Neural cell (in vitro differentiated cells): ENCODE measurements around the gene VARS2. TPM values are rescaled to one million over a fixed set of nuclear protein-coding genes. Genes with fewer than 3 reads are reported as not detected.

ENCODE experiments used
- H2AFZ ChIP-seq: fragments of 200-600, 300-800 bp; sonication (generic), shearing (Covaris generic); 2 replicates; pipeline ENCODE4 v1.6.0; 2014; ENCODE audit warnings: low read depth, mild to moderate bottlenecking, antibody characterized with exemption, low read length, moderate library complexity
- H3F3A ChIP-seq: fragments of 200-600 bp; shearing (Covaris generic); 2 replicates; pipeline ENCODE4 v1.6.1; 2016; ENCODE audit warnings: mild to moderate bottlenecking, moderate library complexity, mixed read lengths, antibody characterized with exemption, low read length; ENCODE audit not compliant: insufficient read depth, poor library complexity, severe bottlenecking
- H3K27ac ChIP-seq: fragments of 200-600, 300-800 bp; sonication (generic), shearing (Covaris generic); 2 replicates; pipeline ENCODE4 v1.5.1; 2014; ENCODE audit warnings: mild to moderate bottlenecking, low read length, moderate library complexity
- H3K27me3 ChIP-seq: fragments of 300-800, 200-600 bp; sonication (generic), shearing (Covaris generic); 2 replicates; pipeline ENCODE4 v1.6.0; 2014; ENCODE audit warnings: mild to moderate bottlenecking, low read depth, low read length, moderate library complexity; ENCODE audit not compliant: insufficient read depth
- H3K36me3 ChIP-seq: fragments of 300-800, 200-600 bp; sonication (generic), shearing (Covaris generic); 2 replicates; pipeline ENCODE4 v1.5.1; 2014; ENCODE audit warnings: mild to moderate bottlenecking, antibody characterized with exemption, low read length, moderate library complexity; ENCODE audit not compliant: insufficient read depth
- H3K4me2 ChIP-seq: fragments of 300-800, 200-600 bp; sonication (generic), shearing (Covaris generic); 2 replicates; pipeline ENCODE4 v1.6.0; 2014; ENCODE audit warnings: mild to moderate bottlenecking, low read length
- H3K4me3 ChIP-seq: fragments of 300-800, 200-600 bp; sonication (generic), shearing (Covaris generic); 2 replicates; pipeline ENCODE4 v1.5.1; 2014; ENCODE audit warnings: mild to moderate bottlenecking, low read length, moderate library complexity
- H3K79me2 ChIP-seq: fragments of 200-600 bp; shearing (Covaris generic); replicated peaks from 2 replicates; pipeline ENCODE4 v1.6.0; 2014; ENCODE audit warnings: mild to moderate bottlenecking, low read length, moderate library complexity; ENCODE audit not compliant: insufficient read depth
- H3K9ac ChIP-seq: fragments of 300-800, 200-600 bp; sonication (generic), shearing (Covaris generic); 2 replicates; pipeline ENCODE4 v1.6.1; 2016; ENCODE audit warnings: mild to moderate bottlenecking, low read length, mixed read lengths
- H3K9me2 ChIP-seq: fragments of 200-600 bp; shearing (Covaris generic); 2 replicates; pipeline ENCODE4 v1.6.1; 2016; ENCODE audit warnings: mild to moderate bottlenecking, low read length, mixed read lengths; ENCODE audit not compliant: insufficient read depth
- H3K9me3 ChIP-seq: fragments of 200-600, 300-800 bp; sonication (generic), shearing (Covaris generic); 2 replicates; pipeline ENCODE4 v1.6.1; 2016; ENCODE audit warnings: mild to moderate bottlenecking, mixed run types, low read length, moderate library complexity, mixed read lengths
- H4K20me1 ChIP-seq: fragments of 200-600 bp; shearing (Covaris generic); 2 replicates; pipeline ENCODE4 v1.6.1; 2016; ENCODE audit warnings: mild to moderate bottlenecking, mixed run types; ENCODE audit not compliant: insufficient read depth
- CTCF ChIP-seq: fragments of 450-650 bp; IDR thresholded peaks from 2 replicates; pipeline ENCODE4 v1.5.1; 2014; ENCODE audit warnings: antibody characterized with exemption, mild to moderate bottlenecking, moderate library complexity; ENCODE audit not compliant: poor library complexity, severe bottlenecking
- EP300 ChIP-seq: fragments of 450-650 bp; conservative IDR thresholded peaks from 2 replicates; pipeline ENCODE4 v1.6.1; 2014; ENCODE audit warnings: antibody characterized with exemption, mild to moderate bottlenecking, moderate library complexity; ENCODE audit not compliant: poor library complexity, severe bottlenecking
- EZH2 ChIP-seq: fragments of 200-600, 300-800 bp; shearing (Covaris generic), sonication (generic); IDR thresholded peaks from 2 replicates; pipeline ENCODE4 v1.6.1; 2014; ENCODE audit warnings: antibody characterized with exemption, low read length, borderline replicate concordance, mild to moderate bottlenecking; ENCODE audit not compliant: insufficient read depth, poor library complexity, severe bottlenecking
- MXI1 ChIP-seq: fragments of 450-650 bp; conservative IDR thresholded peaks from 2 replicates; pipeline ENCODE4 v1.6.1; 2014; ENCODE audit warnings: antibody characterized with exemption, mild to moderate bottlenecking; ENCODE audit not compliant: poor library complexity, severe bottlenecking
- POLR2AphosphoS5 ChIP-seq: IDR thresholded peaks from 2 replicates; pipeline ENCODE4 v1.6.1; 2012
- RAD21 ChIP-seq: fragments of 450-650 bp; conservative IDR thresholded peaks from 2 replicates; pipeline ENCODE4 v1.6.1; 2014; ENCODE audit warnings: antibody characterized with exemption, mild to moderate bottlenecking, moderate library complexity
- SMC3 ChIP-seq: fragments of 450-650 bp; conservative IDR thresholded peaks from 2 replicates; pipeline ENCODE4 v1.6.1; 2014; ENCODE audit warnings: antibody characterized with exemption, mild to moderate bottlenecking, moderate library complexity; ENCODE audit not compliant: poor library complexity
- TAF1 ChIP-seq: IDR thresholded peaks from 2 replicates; pipeline ENCODE4 v1.6.1; 2012; ENCODE audit warnings: low read depth
- polyA plus RNA-seq: library from polyadenylated mRNA; depleted of rRNA; stranded (reverse); fragments of >200 nt; gene quantifications from 2 replicates; pipeline ENCODE4 v1.2.3, GENCODE V29; 2014
- TF ChIP-seq, protein P1 (sequence below): IDR thresholded peaks from 2 replicates; pipeline ENCODE4 v1.6.1; 2012; ENCODE audit warnings: borderline replicate concordance

The VARS2 gene
- polyA plus RNA-seq, 1 donor from 2014 or later: 93.4 TPM

GRCh38 chr6:30891816-30892538 is 22.1 kb upstream of the VARS2 start:
- H4K20me1 ChIP-seq: peaks cover 5% of the 10 kb centered on the region
- H3K79me2 ChIP-seq: peaks cover 45% of the 10 kb centered on the region
- no peak overlapping the region for H2AFZ ChIP-seq
- no peak overlapping the region for H3K4me3 ChIP-seq
- no peaks in the 10 kb centered on the region for H3K27me3 ChIP-seq
- no peaks in the 10 kb centered on the region for H3K9me3 ChIP-seq
- H3K27ac ChIP-seq: no peak overlapping the region
- H3K4me2 ChIP-seq: no peak overlapping the region
- H3K36me3 ChIP-seq: peaks cover 10% of the 10 kb centered on the region
- H3K9ac ChIP-seq: no peak overlapping the region
- H3F3A ChIP-seq: no peaks in the 10 kb centered on the region
- no peak for TF ChIP-seq EP300
- no peak for TF ChIP-seq TAF1
- TF ChIP-seq RAD21: no peak
- TF ChIP-seq SMC3: no peak
- TF ChIP-seq CTCF: no peak
- no peak for TF ChIP-seq EZH2
- TF ChIP-seq MXI1: no peak
- TF ChIP-seq POLR2AphosphoS5: no peak
- TF ChIP-seq, protein P1, sequence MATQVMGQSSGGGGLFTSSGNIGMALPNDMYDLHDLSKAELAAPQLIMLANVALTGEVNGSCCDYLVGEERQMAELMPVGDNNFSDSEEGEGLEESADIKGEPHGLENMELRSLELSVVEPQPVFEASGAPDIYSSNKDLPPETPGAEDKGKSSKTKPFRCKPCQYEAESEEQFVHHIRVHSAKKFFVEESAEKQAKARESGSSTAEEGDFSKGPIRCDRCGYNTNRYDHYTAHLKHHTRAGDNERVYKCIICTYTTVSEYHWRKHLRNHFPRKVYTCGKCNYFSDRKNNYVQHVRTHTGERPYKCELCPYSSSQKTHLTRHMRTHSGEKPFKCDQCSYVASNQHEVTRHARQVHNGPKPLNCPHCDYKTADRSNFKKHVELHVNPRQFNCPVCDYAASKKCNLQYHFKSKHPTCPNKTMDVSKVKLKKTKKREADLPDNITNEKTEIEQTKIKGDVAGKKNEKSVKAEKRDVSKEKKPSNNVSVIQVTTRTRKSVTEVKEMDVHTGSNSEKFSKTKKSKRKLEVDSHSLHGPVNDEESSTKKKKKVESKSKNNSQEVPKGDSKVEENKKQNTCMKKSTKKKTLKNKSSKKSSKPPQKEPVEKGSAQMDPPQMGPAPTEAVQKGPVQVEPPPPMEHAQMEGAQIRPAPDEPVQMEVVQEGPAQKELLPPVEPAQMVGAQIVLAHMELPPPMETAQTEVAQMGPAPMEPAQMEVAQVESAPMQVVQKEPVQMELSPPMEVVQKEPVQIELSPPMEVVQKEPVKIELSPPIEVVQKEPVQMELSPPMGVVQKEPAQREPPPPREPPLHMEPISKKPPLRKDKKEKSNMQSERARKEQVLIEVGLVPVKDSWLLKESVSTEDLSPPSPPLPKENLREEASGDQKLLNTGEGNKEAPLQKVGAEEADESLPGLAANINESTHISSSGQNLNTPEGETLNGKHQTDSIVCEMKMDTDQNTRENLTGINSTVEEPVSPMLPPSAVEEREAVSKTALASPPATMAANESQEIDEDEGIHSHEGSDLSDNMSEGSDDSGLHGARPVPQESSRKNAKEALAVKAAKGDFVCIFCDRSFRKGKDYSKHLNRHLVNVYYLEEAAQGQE: no peak
- no peaks in the 10 kb centered on the region for H3K9me2 ChIP-seq

DNA sequence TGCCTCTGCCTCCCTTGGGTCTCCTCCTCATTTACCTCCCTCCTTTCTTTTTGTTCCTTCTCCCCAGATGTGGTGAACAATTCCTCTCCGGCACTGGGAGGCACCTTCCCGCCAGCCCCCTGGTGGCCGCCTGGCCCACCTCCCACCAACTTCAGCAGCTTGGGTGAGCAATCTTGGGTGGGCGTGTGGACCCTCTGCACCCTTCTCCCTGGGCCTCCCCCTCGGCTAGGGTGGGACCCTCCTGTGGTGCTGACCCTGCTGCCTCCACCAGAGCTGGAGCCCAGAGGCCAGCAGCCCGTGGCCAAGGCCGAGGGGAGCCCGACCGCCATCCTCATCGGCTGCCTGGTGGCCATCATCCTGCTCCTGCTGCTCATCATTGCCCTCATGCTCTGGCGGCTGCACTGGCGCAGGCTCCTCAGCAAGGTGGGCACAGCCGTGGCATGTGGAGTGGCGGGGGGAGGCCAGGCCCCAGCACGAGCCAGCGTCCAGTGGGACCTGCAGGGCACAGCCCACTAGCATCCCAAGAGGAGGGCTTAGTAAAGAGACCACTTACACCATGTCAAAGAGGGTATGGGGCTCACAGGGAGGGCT is 20.9 kb upstream of the VARS2 start:
- H4K20me1 ChIP-seq: peaks cover 5% of the 10 kb centered on the region
- TF ChIP-seq CTCF: no peak
- no peak for TF ChIP-seq RAD21
- TF ChIP-seq, protein P1: no peak
- no peak for TF ChIP-seq TAF1
- no peak for TF ChIP-seq MXI1
- no peak for TF ChIP-seq POLR2AphosphoS5
- TF ChIP-seq EZH2: no peak
- no peak for TF ChIP-seq SMC3
- no peak for TF ChIP-seq EP300
- no peak overlapping the region for H3K27ac ChIP-seq
- H3K4me3 ChIP-seq: no peak overlapping the region
- H3F3A ChIP-seq: no peaks in the 10 kb centered on the region
- no peaks in the 10 kb centered on the region for H3K9me3 ChIP-seq
- H3K79me2 ChIP-seq: peaks cover 34% of the 10 kb centered on the region
- no peak overlapping the region for H3K9ac ChIP-seq
- H3K9me2 ChIP-seq: no peaks in the 10 kb centered on the region
- peaks cover 10% of the 10 kb centered on the region for H3K36me3 ChIP-seq
- H2AFZ ChIP-seq: no peak overlapping the region
- H3K27me3 ChIP-seq: no peaks in the 10 kb centered on the region
- H3K4me2 ChIP-seq: no peak overlapping the region
